Activated CD8-positive, alpha-beta memory T cell treated with anti-CD3 and anti-CD28 coated beads for 1 hour (primary cell): Measurements from ENCODE around the gene USP54.

ENCODE experiments used
- DNase-seq, 2 donors: peaks; one replicate each; pipeline ENCODE4 v3.0.0-alpha.2; 2020; ENCODE audit warnings: low read depth in 1 of 2; ENCODE audit errors: extremely low read depth in 1 of 2

The USP54 gene

GRCh38 chr10:73480158-73480557 is 111.0 kb downstream of the USP54 start:
- no peak for DNase-seq

GRCh38 chr10:73478636-73479035 is 112.5 kb downstream of the USP54 start:
- DNase-seq: no peak

- DNase-seq: no peak
Observed at GRCh38 chr10:73471226-73471625, 119.9 kb downstream of the USP54 start.

GRCh38 chr10:73469579-73469978 is 121.6 kb downstream of the USP54 start:
- DNase-seq: no peak

- no peak for DNase-seq
Observed at GRCh38 chr10:73467206-73467605, 123.9 kb downstream of the USP54 start.

GRCh38 chr10:73465978-73466726 is 125.0 kb downstream of the USP54 start:
- no peak for DNase-seq

GRCh38 chr10:73460897-73461296 is 130.2 kb downstream of the USP54 start:
- DNase-seq: no peak

- no peak for DNase-seq
Observed at GRCh38 chr10:73459683-73460314, 131.3 kb downstream of the USP54 start.

GRCh38 chr10:73456187-73456890 is 134.8 kb downstream of the USP54 start:
- DNase-seq: no peak

- DNase-seq: no peak
Observed at GRCh38 chr10:73449113-73449512, 142.0 kb downstream of the USP54 start.

- no peak for DNase-seq
Observed at GRCh38 chr10:73448384-73448783, 142.8 kb downstream of the USP54 start.
